IMR-90 (cell line): ENCODE data around the gene FLOT2.

ENCODE experiments used
- BHLHE40 ChIP-seq: fragments of 150-350 bp; IDR thresholded peaks from 2 replicates; pipeline ENCODE4 v1.6.1; 2016; ENCODE audit warnings: mild to moderate bottlenecking, low read depth, low read length
- CTCF ChIP-seq: conservative IDR thresholded peaks from 2 replicates; pipeline ENCODE4 v1.5.1; 2012; ENCODE audit warnings: mild to moderate bottlenecking, low read depth, low read length, improper control_type of control experiment
- FOS ChIP-seq: fragments of 150-350 bp; IDR thresholded peaks from 2 replicates; pipeline ENCODE4 v1.6.1; 2016; ENCODE audit warnings: low read depth, low read length
- MAFK ChIP-seq: IDR thresholded peaks from 2 replicates; pipeline ENCODE4 v1.6.1; 2012; ENCODE audit warnings: low read depth, low read length, improper control_type of control experiment
- MAZ ChIP-seq: IDR thresholded peaks from 2 replicates; pipeline ENCODE4 v1.6.1; 2012; ENCODE audit warnings: low read depth, mild to moderate bottlenecking, low read length, improper control_type of control experiment, moderate library complexity, borderline replicate concordance
- MXI1 ChIP-seq: IDR thresholded peaks from 2 replicates; pipeline ENCODE4 v1.6.1; 2012; ENCODE audit warnings: low read depth, mild to moderate bottlenecking, low read length, moderate library complexity, borderline replicate concordance
- NFE2L2 ChIP-seq: fragments of 150-350 bp; IDR thresholded peaks from 2 replicates; pipeline ENCODE4 v1.6.1; 2016; ENCODE audit warnings: low read depth, mild to moderate bottlenecking, low read length
- POLR2A ChIP-seq: IDR thresholded peaks from 2 replicates; pipeline ENCODE4 v1.6.1; 2012; ENCODE audit warnings: mild to moderate bottlenecking, low read depth, low read length
- RAD21 ChIP-seq: IDR thresholded peaks from 2 replicates; pipeline ENCODE4 v1.6.1; 2012; ENCODE audit warnings: low read length, improper control_type of control experiment
- RCOR1 ChIP-seq: IDR thresholded peaks from 2 replicates; pipeline ENCODE4 v1.6.1; 2012; ENCODE audit warnings: mild to moderate bottlenecking, low read length, improper control_type of control experiment; ENCODE audit not compliant: insufficient replicate concordance
- RFX5 ChIP-seq: IDR thresholded peaks from 2 replicates; pipeline ENCODE4 v1.8.0; 2012; ENCODE audit warnings: low read depth, mild to moderate bottlenecking, low read length, moderate library complexity
- SMC3 ChIP-seq: fragments of 150-350 bp; IDR thresholded peaks from 2 replicates; pipeline ENCODE4 v1.6.1; 2016; ENCODE audit warnings: low read depth, mild to moderate bottlenecking, antibody characterized with exemption, low read length, moderate library complexity
- TF ChIP-seq, protein P1 (sequence below): fragments of 150-350 bp; IDR thresholded peaks from 2 replicates; pipeline ENCODE4 v1.6.1; 2017; ENCODE audit warnings: mild to moderate bottlenecking, antibody characterized with exemption, low read length, low read depth
- TF ChIP-seq, protein P2 (sequence below): fragments of 150-350 bp; IDR thresholded peaks from 2 replicates; pipeline ENCODE4 v1.6.1; 2016; ENCODE audit warnings: low read depth, mild to moderate bottlenecking, low read length, moderate library complexity, borderline replicate concordance

GRCh38 chr17:28880572-28880945, 17.0 kb downstream of the FLOT2 start:
- TF ChIP-seq CTCF (no peak), POLR2A (no peak), SMC3 (no peak), NFE2L2 (no peak), RCOR1 (no peak), RAD21 (no peak), RFX5 (no peak), MXI1 (no peak), FOS (no peak), MAZ (no peak), BHLHE40 (no peak), MAFK (no peak)
- TF ChIP-seq, protein P1, sequence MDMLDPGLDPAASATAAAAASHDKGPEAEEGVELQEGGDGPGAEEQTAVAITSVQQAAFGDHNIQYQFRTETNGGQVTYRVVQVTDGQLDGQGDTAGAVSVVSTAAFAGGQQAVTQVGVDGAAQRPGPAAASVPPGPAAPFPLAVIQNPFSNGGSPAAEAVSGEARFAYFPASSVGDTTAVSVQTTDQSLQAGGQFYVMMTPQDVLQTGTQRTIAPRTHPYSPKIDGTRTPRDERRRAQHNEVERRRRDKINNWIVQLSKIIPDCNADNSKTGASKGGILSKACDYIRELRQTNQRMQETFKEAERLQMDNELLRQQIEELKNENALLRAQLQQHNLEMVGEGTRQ: no peak
- TF ChIP-seq, protein P2, sequence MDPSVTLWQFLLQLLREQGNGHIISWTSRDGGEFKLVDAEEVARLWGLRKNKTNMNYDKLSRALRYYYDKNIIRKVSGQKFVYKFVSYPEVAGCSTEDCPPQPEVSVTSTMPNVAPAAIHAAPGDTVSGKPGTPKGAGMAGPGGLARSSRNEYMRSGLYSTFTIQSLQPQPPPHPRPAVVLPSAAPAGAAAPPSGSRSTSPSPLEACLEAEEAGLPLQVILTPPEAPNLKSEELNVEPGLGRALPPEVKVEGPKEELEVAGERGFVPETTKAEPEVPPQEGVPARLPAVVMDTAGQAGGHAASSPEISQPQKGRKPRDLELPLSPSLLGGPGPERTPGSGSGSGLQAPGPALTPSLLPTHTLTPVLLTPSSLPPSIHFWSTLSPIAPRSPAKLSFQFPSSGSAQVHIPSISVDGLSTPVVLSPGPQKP: no peak
